ENCODE measurements around the gene UBAC1. TPM values are rescaled to one million over a fixed set of nuclear protein-coding genes. Genes with fewer than 3 reads are reported as not detected.

UBAC1 gene
- total RNA-seq, 1 donor from 2014 or later = 30.1 TPM

DNA sequence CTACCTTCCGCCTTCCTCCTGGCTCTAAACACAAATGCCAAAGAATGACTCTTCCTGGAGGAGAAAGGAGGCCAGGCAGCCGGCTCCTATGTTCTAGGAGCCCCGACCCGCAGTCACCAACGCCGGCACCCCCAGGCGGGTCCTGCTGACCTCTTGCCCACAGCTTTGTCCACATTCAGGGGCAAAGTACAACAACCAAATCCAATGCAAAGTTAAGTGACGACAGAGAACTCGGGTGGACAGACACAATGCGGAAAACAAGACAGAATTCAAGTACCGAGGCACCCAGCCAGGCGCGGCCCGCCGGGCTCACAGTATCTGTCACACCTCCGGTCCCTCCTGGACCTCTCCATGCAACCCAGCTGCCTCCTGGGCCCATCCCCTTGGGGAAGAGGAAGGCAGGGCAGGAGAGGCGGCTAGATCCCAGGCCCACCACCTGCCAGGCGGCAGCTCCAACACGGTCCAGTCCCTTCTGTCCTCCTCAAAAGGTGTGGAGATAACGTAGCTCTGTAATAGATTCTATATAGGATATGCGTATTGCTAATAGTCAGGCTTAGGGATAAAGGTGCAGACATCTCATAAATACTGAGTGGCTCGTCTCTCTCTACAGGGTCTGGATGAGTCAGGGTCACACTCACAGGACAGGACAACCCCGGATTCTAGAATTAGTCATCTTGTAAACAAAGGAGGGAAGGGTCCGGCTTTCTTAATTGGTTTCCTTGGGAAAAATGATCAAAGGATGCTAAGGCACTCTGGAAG lies 46.9 kb upstream of the UBAC1 start:
- TF ChIP-seq, protein P1, sequence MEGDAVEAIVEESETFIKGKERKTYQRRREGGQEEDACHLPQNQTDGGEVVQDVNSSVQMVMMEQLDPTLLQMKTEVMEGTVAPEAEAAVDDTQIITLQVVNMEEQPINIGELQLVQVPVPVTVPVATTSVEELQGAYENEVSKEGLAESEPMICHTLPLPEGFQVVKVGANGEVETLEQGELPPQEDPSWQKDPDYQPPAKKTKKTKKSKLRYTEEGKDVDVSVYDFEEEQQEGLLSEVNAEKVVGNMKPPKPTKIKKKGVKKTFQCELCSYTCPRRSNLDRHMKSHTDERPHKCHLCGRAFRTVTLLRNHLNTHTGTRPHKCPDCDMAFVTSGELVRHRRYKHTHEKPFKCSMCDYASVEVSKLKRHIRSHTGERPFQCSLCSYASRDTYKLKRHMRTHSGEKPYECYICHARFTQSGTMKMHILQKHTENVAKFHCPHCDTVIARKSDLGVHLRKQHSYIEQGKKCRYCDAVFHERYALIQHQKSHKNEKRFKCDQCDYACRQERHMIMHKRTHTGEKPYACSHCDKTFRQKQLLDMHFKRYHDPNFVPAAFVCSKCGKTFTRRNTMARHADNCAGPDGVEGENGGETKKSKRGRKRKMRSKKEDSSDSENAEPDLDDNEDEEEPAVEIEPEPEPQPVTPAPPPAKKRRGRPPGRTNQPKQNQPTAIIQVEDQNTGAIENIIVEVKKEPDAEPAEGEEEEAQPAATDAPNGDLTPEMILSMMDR (IDR thresholded peaks at IDR 0.05) = no peak
- ATAC-seq (no peak), DNase-seq (no peak)
- intact Hi-C loops (cut with DNase I) = no loop called here
- H3K27me3 ChIP-seq = no peaks in the 10 kb centered on the region
- no peaks in the 10 kb centered on the region for H3K9me3 ChIP-seq
- peaks cover 20% of the 10 kb centered on the region for H3K36me3 ChIP-seq
- peak overlapping the region; percentile 72 for H3K27ac ChIP-seq
- H3K4me3 ChIP-seq = no peak overlapping the region
- peaks cover 29% of the 10 kb centered on the region for H3K4me1 ChIP-seq

DNA sequence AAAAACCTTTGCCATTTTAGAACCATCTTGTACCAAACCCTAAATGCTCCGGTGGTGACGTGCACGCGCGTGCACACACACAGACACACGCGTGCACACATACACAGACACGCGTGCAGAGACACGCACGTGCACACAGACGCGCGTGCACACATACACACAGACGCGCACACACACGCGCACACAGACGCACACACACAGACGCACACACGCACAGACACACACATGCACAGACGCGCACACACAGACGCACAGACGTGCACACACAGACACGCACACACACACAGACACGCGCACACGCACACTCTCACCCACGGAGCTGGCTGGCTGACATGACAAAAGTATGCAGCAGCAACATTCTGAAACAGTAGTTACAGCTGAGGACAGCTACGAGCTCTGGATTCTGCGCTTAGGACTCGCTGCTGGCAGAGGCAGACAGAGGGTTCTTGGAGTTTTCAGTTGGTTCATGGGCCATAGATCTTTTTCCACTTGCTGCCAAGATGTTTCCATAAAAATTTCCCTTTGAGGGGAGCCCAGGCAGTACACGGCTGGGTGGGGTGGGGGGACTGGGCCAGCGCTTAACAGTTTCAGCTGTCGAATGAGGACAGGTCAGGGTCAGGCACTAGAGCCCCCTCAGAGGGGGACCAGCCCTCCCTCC lies 46.2 kb upstream of the UBAC1 start:
- Histone ChIP-seq H3K4me3 (no peak overlapping the region), H3K27ac (peak overlapping the region; percentile 72), H3K9me3 (no peaks in the 10 kb centered on the region), H3K36me3 (peaks cover 17% of the 10 kb centered on the region), H3K4me1 (peaks cover 25% of the 10 kb centered on the region), H3K27me3 (no peaks in the 10 kb centered on the region)
- TF ChIP-seq, protein P1 (IDR thresholded peaks at IDR 0.05) = no peak
- intact Hi-C loops (cut with DNase I) = no loop called here
- ATAC-seq (no peak), DNase-seq (no peak)

DNA sequence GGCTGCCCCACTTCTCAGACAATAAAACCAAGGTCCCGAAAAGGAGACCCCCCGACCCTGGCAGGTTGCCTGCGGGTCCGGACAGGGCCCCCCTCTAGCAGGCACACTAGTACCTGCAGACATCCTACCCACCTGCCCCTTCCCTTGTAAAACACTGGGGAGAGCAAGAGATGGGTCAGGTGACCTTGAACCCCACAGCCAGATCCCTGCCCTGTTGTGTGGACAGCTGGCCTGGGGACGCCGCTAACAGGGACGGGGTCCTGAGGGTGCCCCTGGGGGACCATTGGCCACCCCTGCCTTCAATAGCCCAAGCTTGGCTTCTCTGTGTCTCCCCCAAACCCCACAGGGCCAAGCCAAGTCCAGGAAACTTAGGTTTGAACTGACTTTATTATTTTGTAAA lies 45.0 kb upstream of the UBAC1 start:
- Histone ChIP-seq H3K4me3 (no peak overlapping the region), H3K27ac (no peak overlapping the region), H3K36me3 (peaks cover 11% of the 10 kb centered on the region), H3K9me3 (no peaks in the 10 kb centered on the region), H3K27me3 (no peaks in the 10 kb centered on the region), H3K4me1 (peaks cover 19% of the 10 kb centered on the region)
- intact Hi-C loops (cut with DNase I) = no loop called here
- ATAC-seq = no peak
- no peak for DNase-seq
- TF ChIP-seq, protein P1 (IDR thresholded peaks at IDR 0.05) = no peak

DNA sequence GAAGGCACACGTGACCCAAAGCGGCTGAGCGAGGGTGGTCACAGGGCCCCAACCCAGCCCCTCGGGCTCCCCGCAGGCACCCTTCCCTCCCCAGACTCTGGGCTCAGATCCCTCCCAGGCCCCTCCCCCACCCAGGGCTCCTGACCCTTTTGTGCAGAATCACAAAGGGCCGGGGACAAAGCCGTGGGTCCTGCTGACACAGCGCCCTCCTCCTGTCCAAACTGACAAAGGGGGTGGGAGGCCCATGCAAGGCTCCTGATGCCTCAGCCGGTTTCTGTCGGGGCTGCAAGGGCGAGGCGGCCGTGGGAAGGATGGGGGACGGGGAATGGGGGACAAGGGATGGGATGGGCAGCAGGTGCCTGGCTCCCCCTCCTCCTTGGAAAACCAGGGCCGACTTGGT lies 43.5 kb upstream of the UBAC1 start:
- no peak overlapping the region for H3K27ac ChIP-seq
- H3K4me3 ChIP-seq = no peak overlapping the region
- no peaks in the 10 kb centered on the region for H3K27me3 ChIP-seq
- TF ChIP-seq, protein P1 (IDR thresholded peaks at IDR 0.05) = no peak
- no peak for DNase-seq
- no peak for ATAC-seq
- intact Hi-C loops (cut with DNase I) = no loop called here
- H3K9me3 ChIP-seq = no peaks in the 10 kb centered on the region
- H3K4me1 ChIP-seq = peaks cover 19% of the 10 kb centered on the region
- peaks cover 4% of the 10 kb centered on the region for H3K36me3 ChIP-seq

DNA sequence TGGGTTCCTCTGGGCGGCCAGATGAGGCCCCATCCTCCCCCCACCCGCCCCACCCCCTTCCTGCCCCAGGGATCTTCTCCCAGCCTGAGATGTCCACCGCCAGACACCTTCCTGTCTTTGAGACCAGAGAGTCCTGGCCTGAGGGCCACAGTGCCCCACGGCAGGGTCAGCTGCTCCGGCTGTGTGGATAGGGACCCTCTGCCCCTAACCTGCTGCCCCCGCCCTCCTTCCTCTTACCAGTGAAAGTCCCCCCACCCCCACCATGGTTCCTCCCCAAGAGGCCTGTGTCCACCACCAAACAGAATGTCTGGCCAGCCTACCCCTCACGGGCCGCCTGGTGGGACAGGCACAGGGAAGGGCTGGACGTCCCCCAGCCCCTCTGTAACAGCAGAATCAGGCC lies 43.0 kb upstream of the UBAC1 start:
- no peaks in the 10 kb centered on the region for H3K9me3 ChIP-seq
- H3K4me3 ChIP-seq = no peak overlapping the region
- peaks cover 14% of the 10 kb centered on the region for H3K4me1 ChIP-seq
- ATAC-seq (no peak), DNase-seq (no peak)
- H3K27me3 ChIP-seq = no peaks in the 10 kb centered on the region
- intact Hi-C loops (cut with DNase I) = no loop called here
- H3K36me3 ChIP-seq = peaks cover 3% of the 10 kb centered on the region
- TF ChIP-seq, protein P1 (IDR thresholded peaks at IDR 0.05) = no peak
- no peak overlapping the region for H3K27ac ChIP-seq
